Globus pallidus (tissue), 1 donor: ENCODE measurements around the gene FANCD2OS.
"Not testable (repeated sequence)": the region's sequence is repeated elsewhere in the genome, so short reads cannot be mapped to it uniquely, and the experiment has no call there.

ENCODE experiments used
- DNase-seq: peaks from one replicate; pipeline ENCODE4 v3.0.0-alpha.2; 2015; ENCODE audit warnings: low spot score

Gene FANCD2OS

GRCh38 chr3:10091387-10091786, 16.7 kb downstream of the FANCD2OS start:
- not testable (repeated sequence) for DNase-seq

- DNase-seq, result not testable (repeated sequence)
These were observed 17.3 kb downstream of the FANCD2OS start for GRCh38 chr3:10090774-10091173.

- DNase-seq, result no peak
These were observed 17.9 kb downstream of the FANCD2OS start for GRCh38 chr3:10090179-10090578.

GRCh38 chr3:10088256-10088655, 19.8 kb downstream of the FANCD2OS start:
- DNase-seq, result no peak

GRCh38 chr3:10085738-10086137, 22.3 kb downstream of the FANCD2OS start:
- no peak for DNase-seq

- DNase-seq, result no peak
These were observed 26.2 kb downstream of the FANCD2OS start for GRCh38 chr3:10081871-10082270.

- DNase-seq, result no peak
These were observed 33.4 kb downstream of the FANCD2OS start for GRCh38 chr3:10074666-10075065.

- DNase-seq, result not testable (repeated sequence)
These were observed 38.0 kb downstream of the FANCD2OS start for GRCh38 chr3:10070077-10070476.

GRCh38 chr3:10055097-10055496, 53.0 kb downstream of the FANCD2OS start:
- no peak for DNase-seq
